GM21786 (cell line): ENCODE data around the gene CPT1B.
"Not testable (repeated sequence)": the region's sequence is repeated elsewhere in the genome, so short reads cannot be mapped to it uniquely, and the experiment has no call there.

Experiments
- ATAC-seq: cut with Tn5 transposase; IDR thresholded peaks from one replicate; pipeline ENCODE4 v1.9.1; 2021; ENCODE audit not compliant: unreplicated experiment

CPT1B gene

DNA sequence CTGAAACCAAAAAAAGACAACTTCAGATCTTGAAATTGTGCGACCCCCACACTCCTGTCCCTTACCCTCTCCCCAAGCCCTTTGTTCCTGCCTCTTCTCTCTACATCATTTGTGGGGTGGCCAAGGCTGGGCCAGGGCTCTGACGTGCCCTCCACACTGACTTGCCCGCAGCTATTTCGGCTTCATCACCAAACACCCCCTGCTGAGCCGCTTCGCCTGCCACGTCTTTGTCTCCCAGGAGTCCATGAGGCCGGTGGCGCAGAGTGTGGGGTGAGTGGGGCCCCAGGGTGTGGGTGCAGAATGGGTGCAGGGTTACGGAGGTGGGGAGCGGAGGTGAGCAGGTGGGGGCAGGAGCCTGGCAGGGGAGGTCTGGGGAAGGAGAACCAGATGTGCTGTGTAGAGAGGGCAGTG is 31.8 kb upstream of the CPT1B start:
- no peak for ATAC-seq

DNA sequence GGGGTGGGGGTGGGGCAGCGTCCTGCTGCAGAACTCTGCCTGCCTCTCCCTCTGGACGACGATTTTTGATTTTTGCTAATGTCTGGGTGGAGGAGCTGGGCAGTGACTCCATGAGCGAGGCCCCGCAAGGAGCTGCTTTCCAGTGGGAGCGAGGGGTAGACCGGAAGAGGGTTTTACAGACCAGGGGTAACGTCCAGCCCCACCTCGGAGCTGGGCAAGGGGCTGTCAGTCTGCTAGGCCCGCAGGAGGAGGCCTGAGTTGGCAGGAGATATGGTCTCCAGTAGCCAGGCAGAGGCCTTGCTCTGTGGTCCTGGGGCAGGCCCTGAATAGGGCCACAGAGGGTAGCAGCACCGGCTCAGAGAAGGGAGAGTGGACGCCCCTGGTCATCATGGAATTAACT is 31.4 kb upstream of the CPT1B start:
- ATAC-seq = no peak

DNA sequence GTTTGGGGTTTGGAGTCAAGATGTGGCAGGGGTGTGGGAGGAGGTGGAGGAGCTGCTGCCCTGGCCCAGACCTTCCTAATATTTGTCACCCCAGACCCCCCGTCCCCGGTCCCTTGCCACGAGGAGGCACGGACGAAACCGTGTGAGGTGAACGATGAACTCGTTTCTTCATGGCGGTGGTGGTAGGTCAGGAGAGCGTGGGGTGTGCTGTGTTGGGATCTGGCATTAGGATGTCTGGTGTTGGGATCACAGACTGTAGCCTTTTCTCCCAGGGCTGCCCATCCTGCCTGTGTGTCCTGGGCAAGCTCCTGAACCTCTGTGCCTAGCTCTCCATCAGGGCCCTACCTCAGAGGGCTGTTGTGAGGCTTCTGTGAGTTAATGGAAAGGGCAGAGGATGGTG is 30.8 kb upstream of the CPT1B start:
- no peak for ATAC-seq

DNA sequence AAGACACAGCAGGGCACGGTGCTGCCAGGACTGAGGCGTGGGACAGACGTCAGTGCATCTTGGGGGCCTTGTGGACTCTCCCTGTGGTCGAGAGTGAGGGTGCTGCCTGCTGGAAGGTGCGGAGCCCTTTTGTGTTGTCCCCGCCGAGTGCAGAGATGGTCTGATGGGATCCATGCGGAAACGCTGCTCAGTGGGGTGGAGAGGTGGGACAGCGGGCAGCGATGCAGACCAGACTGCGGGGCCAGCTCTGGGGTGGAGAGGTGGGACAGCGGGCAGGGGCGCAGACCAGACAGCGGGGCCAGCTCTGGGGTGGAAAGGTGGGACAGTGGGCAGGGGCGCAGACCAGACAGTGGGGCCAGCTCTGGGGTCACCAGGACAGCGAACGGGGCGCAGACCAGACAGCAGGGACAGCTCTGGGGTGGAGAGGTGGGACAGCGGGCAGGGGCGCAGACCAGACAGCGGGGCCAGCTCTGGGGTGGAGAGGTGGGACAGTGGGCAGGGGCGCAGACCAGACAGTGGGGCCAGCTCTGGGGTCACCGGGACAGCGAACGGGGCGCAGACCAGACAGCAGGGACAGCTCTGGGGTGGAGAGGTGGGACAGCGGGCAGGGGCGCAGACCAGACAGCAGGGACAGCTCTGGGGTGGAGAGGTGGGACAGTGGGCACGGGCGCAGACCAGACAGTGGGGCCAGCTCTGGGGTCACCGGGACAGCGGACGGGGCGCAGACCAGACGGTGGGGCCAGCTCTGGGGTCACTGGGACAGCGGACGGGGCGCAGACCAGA is 30.0 kb upstream of the CPT1B start:
- ATAC-seq = not testable (repeated sequence)

DNA sequence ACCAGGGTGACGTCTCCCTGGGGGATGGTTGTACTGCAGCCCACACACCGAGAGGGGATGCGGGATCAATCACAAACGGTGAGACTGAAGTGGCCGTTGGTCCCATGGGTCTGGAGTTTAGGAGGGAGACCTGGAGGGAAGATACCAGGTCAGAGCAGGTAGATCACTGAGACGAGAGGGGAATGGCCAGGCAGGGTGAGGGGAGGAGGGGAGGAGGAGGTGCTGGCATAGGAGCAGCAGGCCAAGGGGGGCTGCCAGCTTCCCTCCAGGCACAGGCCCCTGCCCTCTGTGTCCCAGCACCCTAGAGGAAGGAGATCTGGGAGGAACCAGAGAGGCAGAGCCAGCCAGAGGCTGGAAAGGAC is 29.4 kb upstream of the CPT1B start:
- ATAC-seq = no peak

DNA sequence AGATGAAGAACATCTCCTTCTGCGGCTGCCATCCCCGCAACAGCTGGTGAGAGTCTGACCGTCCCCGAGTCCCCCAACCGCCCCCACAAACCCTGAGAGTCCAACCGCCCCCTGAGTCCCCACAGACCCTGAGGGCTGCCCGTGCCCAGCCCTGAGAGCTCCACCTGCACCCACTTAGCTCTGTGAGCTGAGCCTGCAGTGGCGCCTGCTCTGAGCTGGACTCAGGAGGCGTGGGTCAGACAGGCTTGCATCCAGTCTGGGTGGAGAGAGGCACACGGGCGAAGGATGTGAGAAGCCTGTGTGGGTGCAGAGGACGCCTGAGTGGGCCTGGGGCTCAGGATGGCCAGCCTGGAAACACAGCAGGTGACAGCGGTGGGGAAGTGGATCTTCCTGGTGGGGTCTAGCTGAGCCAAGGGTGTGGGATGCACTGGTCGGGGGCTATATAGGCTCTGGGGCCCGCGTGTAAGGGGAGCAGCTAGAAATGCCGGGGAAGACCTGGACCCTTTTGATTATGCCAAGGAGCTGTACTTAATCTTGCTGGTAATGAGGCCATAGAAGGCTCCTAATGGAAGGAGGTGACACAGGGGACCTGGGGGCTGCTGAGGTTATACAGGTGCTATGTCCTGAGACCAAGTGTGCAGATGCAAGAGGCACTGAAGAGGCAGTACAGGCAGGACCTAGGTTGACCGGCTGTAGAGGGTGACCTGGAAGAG is 28.9 kb upstream of the CPT1B start:
- ATAC-seq = no peak

DNA sequence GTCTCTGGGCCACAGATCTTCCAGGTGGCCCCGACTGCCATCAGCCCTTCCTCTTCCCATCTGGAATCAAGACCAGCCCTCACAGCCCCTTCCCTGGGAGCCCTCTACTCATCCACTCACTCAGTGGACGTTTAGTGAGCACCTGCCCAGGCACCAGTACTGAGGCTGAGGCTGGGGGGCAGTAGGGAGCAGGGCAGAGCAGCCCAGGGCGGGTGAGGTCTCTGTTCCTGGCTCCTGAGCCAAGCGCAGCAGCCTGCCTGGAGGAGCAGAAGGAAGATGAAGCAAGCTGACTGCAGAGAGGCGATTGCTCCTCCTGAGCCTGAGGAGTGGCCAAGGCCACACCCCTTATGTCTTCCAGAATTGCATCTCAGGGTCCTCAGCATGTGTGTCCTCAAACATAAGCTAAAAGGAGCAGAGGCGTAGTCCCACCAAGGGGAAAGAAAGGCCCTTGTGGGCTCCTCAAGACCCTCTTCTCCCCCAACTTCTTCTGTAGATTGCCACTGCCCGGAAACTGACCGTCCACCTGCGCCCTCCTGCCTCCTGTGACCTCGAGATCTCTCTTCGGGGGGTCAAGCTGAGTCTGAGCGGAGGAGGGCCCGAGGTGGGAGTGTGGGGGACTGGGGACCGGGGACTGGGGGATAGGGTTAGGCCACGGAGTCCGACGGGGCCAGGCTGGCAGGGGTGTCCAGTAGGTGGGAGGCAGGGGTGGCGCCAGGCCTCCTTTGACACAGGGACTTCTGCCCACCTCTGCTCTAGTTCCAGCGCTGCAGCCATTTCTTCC is 28.1 kb upstream of the CPT1B start:
- no peak for ATAC-seq

DNA sequence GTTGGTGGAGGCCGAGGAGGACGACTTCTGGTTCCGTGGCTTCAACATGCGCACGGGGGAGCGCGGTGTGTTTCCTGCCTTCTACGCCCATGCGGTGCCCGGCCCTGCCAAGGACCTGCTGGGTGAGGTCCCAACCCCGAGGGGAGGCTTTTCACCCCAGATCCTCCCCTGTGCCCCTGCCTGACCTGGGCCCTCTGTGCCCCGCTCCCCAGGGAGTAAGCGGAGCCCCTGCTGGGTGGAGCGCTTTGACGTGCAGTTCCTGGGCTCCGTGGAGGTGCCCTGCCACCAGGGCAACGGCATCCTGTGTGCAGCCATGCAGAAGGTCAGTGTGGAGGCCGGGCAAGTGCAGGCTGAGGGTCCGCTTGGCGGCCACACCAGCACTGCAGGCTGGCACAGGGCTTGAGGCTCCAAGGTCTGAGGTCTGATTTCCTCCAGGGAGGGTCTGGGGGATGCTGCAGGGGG is 27.4 kb upstream of the CPT1B start:
- ATAC-seq = no peak

DNA sequence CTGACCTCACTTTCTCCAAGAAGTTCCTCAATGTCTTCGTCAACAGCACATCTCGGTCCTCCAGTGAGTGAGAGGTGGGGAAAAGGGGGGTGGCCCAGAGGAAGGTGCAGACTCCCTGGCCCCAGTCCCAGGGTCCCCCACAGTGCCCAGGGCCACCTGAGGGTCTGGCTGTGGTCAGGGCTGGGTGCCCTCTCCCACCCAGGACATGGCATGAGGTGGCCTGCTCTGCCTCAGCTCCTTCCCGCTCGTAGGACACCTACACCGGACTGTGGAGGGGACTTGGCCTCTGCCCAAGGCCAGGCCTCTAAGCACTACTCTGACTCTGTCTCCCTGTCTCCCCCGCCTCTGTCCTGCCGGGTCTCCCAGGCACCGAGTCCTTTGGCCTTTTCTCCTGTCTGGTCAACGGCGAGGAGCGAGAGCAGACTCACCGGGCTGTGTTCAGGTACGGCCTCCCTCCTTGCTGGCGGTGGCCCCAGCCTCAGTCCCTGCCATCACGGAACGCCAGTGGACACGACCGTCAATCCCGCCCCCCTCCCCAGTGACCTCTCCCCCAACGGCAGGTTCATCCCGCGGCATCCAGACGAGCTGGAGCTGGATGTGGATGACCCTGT is 26.9 kb upstream of the CPT1B start:
- no peak for ATAC-seq

DNA sequence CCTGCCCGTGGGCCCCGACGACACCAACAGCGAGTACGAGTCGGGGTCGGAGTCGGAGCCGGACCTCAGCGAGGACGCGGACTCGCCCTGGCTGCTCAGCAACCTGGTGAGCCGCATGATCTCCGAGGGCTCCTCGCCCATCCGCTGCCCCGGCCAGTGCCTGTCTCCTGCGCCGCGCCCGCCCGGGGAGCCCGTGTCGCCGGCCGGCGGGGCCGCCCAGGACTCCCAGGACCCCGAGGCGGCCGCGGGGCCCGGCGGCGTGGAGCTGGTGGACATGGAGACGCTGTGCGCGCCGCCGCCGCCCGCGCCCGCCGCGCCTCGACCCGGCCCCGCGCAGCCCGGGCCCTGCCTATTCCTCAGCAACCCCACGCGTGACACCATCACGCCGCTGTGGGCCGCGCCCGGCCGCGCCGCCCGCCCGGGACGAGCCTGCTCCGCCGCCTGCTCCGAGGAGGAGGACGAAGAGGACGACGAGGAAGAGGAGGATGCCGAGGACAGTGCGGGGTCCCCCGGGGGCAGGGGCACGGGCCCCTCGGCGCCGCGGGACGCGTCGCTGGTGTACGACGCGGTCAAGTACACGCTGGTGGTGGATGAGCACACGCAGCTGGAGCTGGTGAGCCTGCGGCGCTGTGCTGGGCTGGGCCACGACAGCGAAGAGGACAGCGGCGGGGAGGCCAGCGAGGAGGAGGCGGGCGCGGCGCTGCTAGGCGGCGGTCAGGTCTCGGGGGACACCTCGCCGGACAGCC is 26.2 kb upstream of the CPT1B start:
- ATAC-seq = no peak

DNA sequence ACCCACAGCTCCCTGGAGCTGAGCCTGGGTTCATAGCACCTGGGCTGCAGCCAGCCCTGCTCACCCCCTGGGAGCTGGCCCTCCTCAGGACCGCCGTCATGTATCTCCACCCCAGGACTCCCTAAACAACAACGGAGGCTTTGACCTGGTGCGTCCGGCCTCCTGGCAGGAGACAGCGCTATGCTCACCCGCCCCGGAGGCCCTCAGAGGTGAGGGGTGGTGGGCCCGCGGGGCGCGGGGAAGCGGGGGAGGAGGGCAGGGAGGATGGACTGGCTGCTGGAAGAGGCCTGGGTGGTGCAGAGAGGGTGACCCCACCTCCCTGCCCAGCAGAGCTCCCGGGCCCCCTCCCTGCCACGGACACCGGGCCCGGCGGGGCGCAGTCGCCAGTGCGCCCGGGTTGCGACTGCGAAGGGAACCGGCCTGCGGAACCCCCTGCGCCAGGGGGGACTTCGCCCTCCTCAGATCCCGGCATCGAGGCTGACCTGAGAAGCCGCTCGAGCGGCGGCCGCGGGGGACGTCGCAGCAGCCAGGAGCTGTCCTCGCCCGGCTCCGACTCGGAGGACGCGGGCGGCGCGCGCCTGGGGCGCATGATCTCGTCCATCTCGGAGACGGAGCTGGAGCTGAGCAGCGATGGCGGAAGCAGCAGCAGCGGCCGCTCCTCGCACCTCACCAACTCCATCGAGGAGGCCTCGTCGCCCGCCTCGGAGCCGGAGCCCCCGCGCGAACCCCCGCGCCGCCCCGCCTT is 25.5 kb upstream of the CPT1B start:
- ATAC-seq = no peak

DNA sequence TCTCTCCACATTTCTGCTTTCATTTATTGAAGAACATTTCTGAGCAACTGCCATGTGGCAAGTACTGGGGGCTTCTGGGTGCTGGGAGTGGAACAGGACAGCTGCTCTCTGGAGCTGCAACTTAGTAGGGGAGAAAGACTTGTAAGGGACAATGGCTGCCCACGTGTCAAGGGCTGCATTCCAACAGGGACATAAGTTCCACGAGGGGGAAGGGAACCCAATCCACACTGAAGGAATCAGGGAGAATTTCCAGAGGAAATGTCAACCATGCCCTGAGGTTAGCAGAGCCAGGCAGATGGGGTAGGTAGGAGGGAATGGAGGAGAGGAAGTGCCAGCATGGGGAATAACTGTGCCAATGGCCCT is 24.1 kb upstream of the CPT1B start:
- no peak for ATAC-seq

DNA sequence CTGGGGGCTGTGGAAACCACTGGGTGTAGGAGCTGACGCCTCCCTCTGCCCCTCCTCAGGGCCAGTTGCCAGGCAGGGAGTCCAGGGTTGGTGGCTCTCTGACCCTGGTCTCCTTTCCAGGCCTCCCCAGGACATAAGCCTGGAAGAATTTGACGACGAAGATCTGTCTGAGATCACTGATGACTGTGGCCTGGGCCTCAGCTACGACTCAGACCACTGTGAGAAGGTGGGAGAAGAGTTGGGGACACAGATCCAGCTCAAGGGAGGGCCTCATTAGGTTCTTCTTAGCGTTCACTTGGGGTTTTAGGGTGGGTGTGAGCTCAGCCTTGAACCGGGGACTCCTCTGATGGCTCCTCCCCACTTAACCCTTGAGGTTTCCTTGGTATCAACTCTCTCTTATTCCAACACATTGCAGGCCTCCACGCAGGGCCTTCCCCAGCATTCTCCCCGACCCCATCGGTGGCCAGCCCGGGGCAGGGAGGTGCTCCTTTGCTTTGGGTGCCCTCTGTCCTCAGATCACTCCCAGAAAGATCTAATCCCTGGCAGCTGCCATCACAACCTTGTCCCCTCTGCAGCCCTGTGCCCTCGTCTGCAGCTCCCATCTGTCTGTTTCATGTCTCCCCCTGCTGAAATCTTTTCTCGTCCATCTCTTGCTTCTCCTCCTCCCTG is 23.6 kb upstream of the CPT1B start:
- ATAC-seq = no peak

DNA sequence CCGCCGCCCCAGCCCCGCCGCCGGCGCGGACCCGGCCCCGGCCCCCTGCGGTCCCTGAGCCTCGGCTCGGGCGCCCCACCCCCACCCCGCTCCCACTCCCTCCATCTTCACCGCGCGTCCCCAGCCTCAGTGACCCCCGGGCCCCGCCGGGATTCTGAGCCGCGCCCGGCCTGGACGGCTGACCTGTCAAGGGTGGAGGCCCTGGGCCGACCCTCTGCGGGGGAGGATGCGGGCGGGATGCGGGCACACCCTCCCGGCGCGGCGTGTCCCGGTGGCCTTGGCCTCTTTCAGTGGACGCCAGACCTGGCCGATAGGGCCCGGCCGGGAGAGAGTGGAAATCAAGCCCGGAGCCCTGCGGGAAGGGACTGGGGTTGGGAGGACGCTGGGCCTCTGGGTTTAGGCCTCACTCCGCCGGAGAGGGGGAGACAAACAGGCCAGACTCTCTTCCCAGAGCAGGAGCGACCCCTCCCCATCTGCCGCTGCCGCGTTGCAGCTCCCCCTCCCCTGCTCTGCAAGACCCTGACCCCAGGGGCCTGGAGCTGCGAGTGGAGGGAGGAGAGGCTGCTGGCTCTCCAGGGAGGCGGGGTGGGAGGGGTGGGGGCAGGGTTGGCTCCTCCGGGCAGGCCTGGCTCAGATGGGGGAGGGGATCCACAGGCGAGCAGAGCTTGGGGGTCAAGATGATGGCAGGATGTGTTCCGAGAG is 22.9 kb upstream of the CPT1B start:
- no peak for ATAC-seq

DNA sequence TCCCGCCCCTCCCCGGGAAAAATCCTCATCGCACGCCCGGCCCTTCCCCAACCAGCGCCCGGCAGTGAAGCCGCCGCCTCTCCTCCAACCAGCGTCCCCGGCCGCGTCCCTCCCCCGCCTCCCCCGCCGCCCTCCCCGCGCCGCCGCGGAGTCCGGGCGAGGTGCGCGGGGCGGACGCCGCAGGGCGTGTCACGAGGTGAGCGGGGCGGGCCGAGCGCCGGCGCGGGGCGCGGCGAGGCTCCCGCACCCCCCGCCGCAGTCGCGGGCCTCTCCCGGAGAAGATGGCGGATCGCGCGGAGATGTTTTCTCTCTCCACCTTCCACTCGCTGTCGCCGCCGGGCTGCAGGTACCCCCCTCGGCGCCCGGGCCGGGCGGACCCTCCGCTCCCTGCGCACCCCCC is 22.3 kb upstream of the CPT1B start, which contains the start of gene MAPK8IP2:
MAPK8IP2 (plus strand) TSS at position 256 of the 400 bp plus-strand sequence; CDS start at position 282, 26 bp downstream.
- ATAC-seq = no peak

DNA sequence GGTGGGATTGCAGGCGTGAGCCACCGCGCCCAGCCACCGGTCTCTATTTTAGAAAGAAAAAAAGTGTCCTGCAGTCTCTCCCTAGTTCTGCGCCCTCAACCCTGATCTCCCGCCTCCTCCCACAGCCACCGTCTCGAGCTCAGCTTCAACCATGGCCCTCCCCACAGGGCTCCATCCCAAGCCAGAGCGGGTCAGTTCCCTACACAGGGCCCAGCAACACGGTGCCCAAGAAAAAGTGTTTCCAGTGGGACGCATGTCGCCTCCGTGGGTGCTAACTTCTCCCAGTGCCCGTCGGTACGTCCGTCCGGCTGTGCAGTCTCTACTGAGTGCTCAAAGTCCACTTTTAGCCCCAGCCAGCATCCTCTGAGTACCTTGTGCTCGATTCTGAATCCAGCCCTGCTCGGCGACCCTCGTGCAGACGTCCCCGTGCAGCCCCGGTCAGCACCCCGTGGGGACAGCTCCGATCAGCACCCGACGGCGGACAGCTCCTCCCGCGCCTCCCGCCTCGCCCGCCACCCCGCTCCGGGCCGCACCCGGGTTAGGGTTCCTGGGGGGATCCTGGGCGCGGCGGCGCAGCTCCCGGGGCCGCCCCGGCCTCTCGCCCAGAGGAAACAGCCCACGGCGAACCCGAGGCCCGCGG is 21.7 kb upstream of the CPT1B start:
- no peak for ATAC-seq

DNA sequence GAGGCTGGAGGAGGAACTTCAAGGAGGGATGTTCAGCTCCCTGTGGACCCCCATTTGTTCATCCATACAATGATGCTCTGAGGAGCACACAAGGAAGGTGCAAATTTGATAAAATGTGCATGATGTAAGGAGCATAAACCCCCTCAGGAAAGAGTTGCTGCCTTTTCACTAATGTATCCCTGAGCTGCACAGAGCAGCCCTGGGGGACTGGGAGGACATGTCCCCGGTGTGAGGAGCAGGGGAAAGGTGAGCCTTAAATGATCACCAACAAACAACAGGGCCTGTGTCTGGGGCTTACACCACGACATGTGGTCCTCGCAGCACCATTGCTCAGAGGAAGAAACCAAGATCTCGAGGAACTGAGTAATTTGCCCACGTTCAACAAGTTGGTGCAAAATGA is 18.9 kb upstream of the CPT1B start:
- no peak for ATAC-seq

DNA sequence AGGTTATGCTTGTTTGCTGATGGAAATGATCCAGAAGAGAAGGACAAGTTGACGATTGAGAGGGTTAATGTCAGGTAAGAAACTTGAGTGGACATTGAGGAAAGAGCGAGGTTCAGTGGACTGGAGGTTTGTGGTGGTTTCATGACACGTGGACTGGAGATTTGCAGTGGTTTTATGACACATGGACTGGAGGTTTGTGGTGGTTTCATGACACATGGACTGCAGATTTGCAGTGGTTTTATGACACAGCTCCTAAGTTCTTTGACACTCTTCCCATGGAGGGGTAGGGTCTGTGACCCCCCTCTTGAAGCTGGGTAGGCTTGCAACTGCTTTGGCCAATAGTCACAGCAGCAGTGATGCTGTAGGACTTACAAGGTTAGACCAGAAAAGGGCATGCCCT is 17.0 kb upstream of the CPT1B start:
- ATAC-seq = no peak
